Liver (tissue), 3 donors: Measurements from ENCODE around the gene PLB1.

Source experiments
- CTCF ChIP-seq: fragments of 150-350 bp; IDR thresholded peaks from 2 replicates; pipeline ENCODE4 v1.5.1; 2017; ENCODE audit warnings: improper control_type of control experiment, low read depth, low read length; ENCODE audit not compliant: missing input control
- MAX ChIP-seq: IDR thresholded peaks from 2 replicates; pipeline ENCODE4 v1.6.1; 2016; ENCODE audit warnings: antibody characterized with exemption
- RAD21 ChIP-seq, 2 donors: IDR thresholded peaks; 2 replicates each; pipeline ENCODE4 v1.6.1; 2016; ENCODE audit warnings: antibody characterized with exemption in 2 of 2, mild to moderate bottlenecking in 2 of 2
- donor health status: healthy.
- donor health status: healthy.

- no peak for TF ChIP-seq CTCF
- TF ChIP-seq MAX = no peak
- TF ChIP-seq RAD21 (IDR thresholded peaks at IDR 0.05) = no peak
These were observed 127.9 kb downstream of the PLB1 start for GRCh38 chr2:28623582-28624405.
